GM12874 (cell line): ENCODE measurements around the gene IRX1.

ENCODE experiments used
- CTCF ChIP-seq: IDR thresholded peaks from 2 replicates; pipeline ENCODE4 v1.5.1; 2011; ENCODE audit warnings: low read depth, mild to moderate bottlenecking, control low read depth, low read length, moderate library complexity; ENCODE audit not compliant: insufficient read depth

IRX1 gene

GRCh38 chr5:3597167-3598007 is 1.8 kb downstream of the IRX1 start:
- TF ChIP-seq CTCF = no peak

- TF ChIP-seq CTCF = no peak
Measured at GRCh38 chr5:3598207-3598606, 2.6 kb downstream of the IRX1 start.

GRCh38 chr5:3598769-3599211 is 3.2 kb downstream of the IRX1 start:
- no peak for TF ChIP-seq CTCF

- TF ChIP-seq CTCF = no peak
Measured at GRCh38 chr5:3599226-3600105, 3.8 kb downstream of the IRX1 start.

- TF ChIP-seq CTCF = no peak
Measured at GRCh38 chr5:3600106-3601060, 4.8 kb downstream of the IRX1 start.

GRCh38 chr5:3601061-3601710 is 5.6 kb downstream of the IRX1 start:
- no peak for TF ChIP-seq CTCF
